HepG2 (cell line): Measurements from ENCODE around the gene PPP1R12B. TPM values are rescaled to one million over a fixed set of nuclear protein-coding genes. Genes with fewer than 3 reads are reported as not detected.

Source experiments
- ATAC-seq: fragments of 200-7000 bp; cut with Tn5 transposase; 3 replicates; pipeline ENCODE4 v1.9.1; 2020; ENCODE audit warnings: mild to moderate bottlenecking, moderate library complexity
- BruUV-seq: library from RNA; stranded (reverse); fragments of 400-500 nt; replicated peaks from 2 replicates; lab custom pipeline; 2021; lab: Mats Ljungman, UMichigan
- CTCF ChIA-PET: fragments of 300-600 bp; formaldehyde crosslinking; extraction: SDS; loops from one replicate; lab custom pipeline; 2021; ENCODE audit warnings: low total read pairs, inconsistent platforms, low intra/inter-chr PET ratio; lab: Yijun Ruan, JAX
- POLR2A ChIA-PET: fragments of 350-600 bp; sonication (Branson Sonifier 250); formaldehyde crosslinking; loops from one replicate; lab custom pipeline; 2020; ENCODE audit warnings: antibody characterized with exemption, inconsistent platforms; lab: Yijun Ruan, JAX
- DNase-seq: peaks from one replicate; pipeline ENCODE4 v3.0.0-alpha.2; 2015; ENCODE audit warnings: low spot score
- FAIRE-seq: peaks from 3 replicates; lab custom pipeline; 2011; peaks lifted over from hg19 to GRCh38; lab: Jason Lieb, UNC
- H2AFZ ChIP-seq: one replicate; pipeline ENCODE4 v1.6.1; 2011; ENCODE audit warnings: low read length, inconsistent platforms
- H3K27ac ChIP-seq: fragments of 300-600 bp; 3 replicates; pipeline ENCODE4 v1.8.0; 2011; ENCODE audit warnings: mixed run types, mild to moderate bottlenecking, mixed read lengths, low read length, inconsistent platforms; ENCODE audit not compliant: insufficient read depth; ENCODE audit errors: extremely low read length
- H3K27me3 ChIP-seq, 2 experiments: fragments of 200-600 bp in 1 of 2; 2 replicates in 1 of 2; 3 replicates in 1 of 2; pipeline versions ENCODE4 v1.6.0 to v1.8.0; 2011; ENCODE audit warnings: low read length in 2 of 2, mild to moderate bottlenecking in 2 of 2, moderate library complexity in 2 of 2, inconsistent platforms in 1 of 2; ENCODE audit not compliant: insufficient read depth in 2 of 2, control insufficient read depth in 1 of 2
- H3K36me3 ChIP-seq, 2 experiments: fragments of 200-600 bp in 1 of 2; replicated peaks in 1 of 2; 2 replicates in 1 of 2; 3 replicates in 1 of 2; pipeline versions ENCODE4 v1.5.1 to v1.8.0; 2011; ENCODE audit warnings: low read length in 2 of 2, inconsistent platforms in 1 of 2; ENCODE audit not compliant: insufficient read depth in 2 of 2, control insufficient read depth in 1 of 2
- H3K4me1 ChIP-seq: 2 replicates; pipeline ENCODE4 v1.5.1; 2012; ENCODE audit warnings: low read length, inconsistent platforms; ENCODE audit not compliant: insufficient read depth
- H3K4me2 ChIP-seq: 2 replicates; pipeline ENCODE4 v1.6.0; 2011; ENCODE audit warnings: low read depth, low read length, inconsistent platforms
- H3K4me3 ChIP-seq, 3 experiments: fragments of 200-600 bp in 1 of 3; sonication (generic), shearing (Covaris generic) in 1 of 3; replicated peaks in 1 of 3; 2 replicates each; pipeline ENCODE4 v1.5.1; 2011 to 2016; ENCODE audit warnings: low read length in 3 of 3, inconsistent platforms in 2 of 3, low read depth in 2 of 3, mild to moderate bottlenecking in 2 of 3, control low read depth in 1 of 3, mixed read lengths in 1 of 3; ENCODE audit not compliant: insufficient read depth in 1 of 3
- H3K79me2 ChIP-seq: one replicate; pipeline ENCODE4 v1.6.1; 2011; ENCODE audit warnings: low read length, inconsistent platforms; ENCODE audit not compliant: insufficient read depth
- H3K9ac ChIP-seq: 2 replicates; pipeline ENCODE4 v1.6.0; 2011; ENCODE audit warnings: mild to moderate bottlenecking, low read depth, low read length, inconsistent platforms; ENCODE audit not compliant: insufficient read depth
- H3K9me3 ChIP-seq: 2 replicates; pipeline ENCODE4 v1.5.1; 2012; ENCODE audit warnings: mild to moderate bottlenecking, low read length
- H4K20me1 ChIP-seq: 2 replicates; pipeline ENCODE4 v1.6.0; 2011; ENCODE audit warnings: inconsistent platforms, mild to moderate bottlenecking, low read length, moderate library complexity; ENCODE audit not compliant: insufficient read depth
- ESRRA ChIP-seq: sonication (generic); formaldehyde crosslinking; IDR thresholded peaks from 2 replicates; pipeline ENCODE4 v1.5.1; 2020; ENCODE audit warnings: mild to moderate bottlenecking, low read depth, missing genetic modification reagents
- IKZF4 ChIP-seq: sonication (generic); formaldehyde crosslinking; IDR thresholded peaks from 2 replicates; pipeline ENCODE4 v1.5.1; 2020; ENCODE audit warnings: borderline replicate concordance, mild to moderate bottlenecking, low read depth, missing genetic modification reagents; ENCODE audit errors: not compliant biosample characterization
- MTF1 ChIP-seq: sonication (generic); formaldehyde crosslinking; IDR thresholded peaks from 2 replicates; pipeline ENCODE4 v1.5.0; 2020; ENCODE audit warnings: missing genetic modification reagents
- ZNF224 ChIP-seq: sonication (generic); formaldehyde crosslinking; IDR thresholded peaks from 2 replicates; pipeline ENCODE4 v1.5.0; 2020; ENCODE audit warnings: mild to moderate bottlenecking, missing genetic modification reagents
- ZNF547 ChIP-seq: sonication (generic); formaldehyde crosslinking; IDR thresholded peaks from 2 replicates; pipeline ENCODE4 v1.5.1; 2020; ENCODE audit warnings: mild to moderate bottlenecking, missing genetic modification reagents
- ZNF841 ChIP-seq: sonication (generic); formaldehyde crosslinking; IDR thresholded peaks from 2 replicates; pipeline ENCODE4 v1.8.1; 2023; ENCODE audit warnings: missing genetic modification reagents, borderline replicate concordance
- WGBS: methylation state at CpG from one replicate; pipeline ENCODE4 v1.1.6; 2017; ENCODE audit warnings: low lambda C conversion rate; 5-methylcytosine and 5-hydroxymethylcytosine counted together
- in situ Hi-C: cut with HindIII; loops from 2 replicates; pipeline ENCODE4 v1.10.0; 2017; ENCODE audit warnings: low pct_unique_long_range_greater_than_20kb; ENCODE audit not compliant: extremely low pct_ligation_motif_present
- intact Hi-C: fragments of 100-400 bp; cut with micrococcal nuclease; formaldehyde crosslinking; loops from one replicate; pipeline ENCODE4 v1.10.0; 2022; ENCODE audit not compliant: unreplicated experiment
- polyA plus RNA-seq, 8 experiments: library from polyadenylated mRNA; depleted of rRNA in 3 of 8; stranded (reverse) in 7 of 8; unstranded in 1 of 8; fragments of >200 nt; fragmentation: Illumina TruSeq in 4 of 8; extraction: Trizol in 4 of 8; gene quantifications; 2 replicates each; pipeline versions ENCODE4 v1.2.1 to v1.2.3, GENCODE V29; 2011 to 2016; ENCODE audit warnings: low read depth in 4 of 8, missing spikeins in 1 of 8, mixed read lengths in 1 of 8; ENCODE audit not compliant: insufficient read depth in 1 of 8
- total RNA-seq, 5 experiments: library from RNA; depleted of rRNA; stranded (reverse); fragments of >200 nt; fragmentation: Illumina TruSeq; extraction: Trizol; gene quantifications; 2 replicates each; pipeline ENCODE4 v1.2.3, GENCODE V29; 2016; ENCODE audit warnings: low read depth in 1 of 5
- TF ChIP-seq, protein P1 (sequence below): sonication (generic); formaldehyde crosslinking; IDR thresholded peaks from 2 replicates; pipeline ENCODE4 v1.4.0; 2020; ENCODE audit warnings: missing genetic modification reagents
- TF ChIP-seq, protein P2 (sequence below): sonication (generic); formaldehyde crosslinking; IDR thresholded peaks from 2 replicates; pipeline ENCODE4 v1.4.0; 2020; ENCODE audit warnings: low read depth, missing genetic modification reagents
- TF ChIP-seq, protein P3 (sequence below): IDR thresholded peaks from 2 replicates; pipeline ENCODE4 v1.6.1; 2016; ENCODE audit warnings: missing biosample characterization, missing genetic modification reagents, low read depth
- TF ChIP-seq, protein P4 (sequence below): sonication (generic); formaldehyde crosslinking; IDR thresholded peaks from 2 replicates; pipeline ENCODE4 v1.5.0; 2020; ENCODE audit warnings: missing genetic modification reagents

Gene PPP1R12B
- total and polyA plus RNA-seq, 2 of the 13 experiments (the other 11 are each of a cell fraction or from before 2014, with no cell fraction given): 12.0 to 13.6 TPM

DNA sequence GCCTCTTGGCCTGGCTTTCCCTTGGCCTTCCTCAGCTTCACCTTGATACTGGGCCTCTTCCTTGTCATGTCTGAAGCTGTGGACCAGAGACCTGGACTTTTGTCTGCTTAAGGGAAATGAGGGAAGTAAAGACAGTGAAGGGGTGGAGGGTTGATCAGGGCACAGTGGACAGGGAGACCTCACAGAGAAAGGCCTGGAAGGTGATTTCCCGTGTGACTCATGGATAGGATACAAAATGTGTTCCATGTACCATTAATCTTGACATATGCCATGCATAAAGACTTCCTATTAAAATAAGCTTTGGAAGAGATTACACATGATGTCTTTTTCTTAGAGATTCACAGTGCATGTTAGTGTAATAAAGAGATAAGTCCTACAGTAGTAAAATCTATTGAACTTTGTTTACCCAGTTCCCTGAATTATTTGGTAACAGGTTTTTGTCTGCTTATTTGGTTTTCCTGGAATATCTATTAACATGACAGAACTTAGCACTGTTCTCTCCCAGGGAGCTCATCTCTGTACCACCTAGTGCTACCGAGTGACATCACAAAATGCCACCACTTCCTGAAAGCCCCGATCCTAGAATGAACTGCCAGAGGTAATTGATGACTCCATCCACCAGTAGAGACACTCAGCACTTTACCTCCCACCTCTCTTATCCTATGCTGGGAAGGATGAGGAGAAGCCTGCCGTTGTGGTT is 29.0 kb upstream of the PPP1R12B start:
- intact Hi-C loops (no loop called here), in situ Hi-C loops (loop anchor here (5.0 kb wide), 1 partner anchor 132 kb away; no protein-coding TSS in a partner anchor)
- Histone ChIP-seq H2AFZ (no peak overlapping the region), H3K4me1 (peaks cover 25% of the 10 kb centered on the region), H3K27me3 (peaks cover 3 to 32% of the 10 kb centered on the region in 2 experiments; a peak in 2 of 5 replicates), H3K4me2 (no peak overlapping the region; the same call in 1 of the 2 replicates), H4K20me1 (no peaks in the 10 kb centered on the region), H3K36me3 (no peaks in the 10 kb centered on the region), H3K4me3 (no peak overlapping the region), H3K27ac (no peak overlapping the region), H3K79me2 (no peaks in the 10 kb centered on the region), H3K9ac (no peak overlapping the region), H3K9me3 (no peaks in the 10 kb centered on the region)
- WGBS: 10% methylated on average over 4 of the region's 4 CpGs
- DNase-seq: no peak
- FAIRE-seq: no peak
- ATAC-seq: no peak
- ChIA-PET POLR2A (no interaction called here), CTCF (no interaction called here)
- no TSS peak for BruUV-seq
- TF ChIP-seq ESRRA (CRISPR knock-in tag) (no peak), ZNF224 (CRISPR knock-in tag) (no peak), IKZF4 (CRISPR knock-in tag) (no peak), ZNF547 (CRISPR knock-in tag) (no peak), ZNF841 (CRISPR knock-in tag) (no peak), MTF1 (CRISPR knock-in tag) (no peak)
- TF ChIP-seq, protein P1, sequence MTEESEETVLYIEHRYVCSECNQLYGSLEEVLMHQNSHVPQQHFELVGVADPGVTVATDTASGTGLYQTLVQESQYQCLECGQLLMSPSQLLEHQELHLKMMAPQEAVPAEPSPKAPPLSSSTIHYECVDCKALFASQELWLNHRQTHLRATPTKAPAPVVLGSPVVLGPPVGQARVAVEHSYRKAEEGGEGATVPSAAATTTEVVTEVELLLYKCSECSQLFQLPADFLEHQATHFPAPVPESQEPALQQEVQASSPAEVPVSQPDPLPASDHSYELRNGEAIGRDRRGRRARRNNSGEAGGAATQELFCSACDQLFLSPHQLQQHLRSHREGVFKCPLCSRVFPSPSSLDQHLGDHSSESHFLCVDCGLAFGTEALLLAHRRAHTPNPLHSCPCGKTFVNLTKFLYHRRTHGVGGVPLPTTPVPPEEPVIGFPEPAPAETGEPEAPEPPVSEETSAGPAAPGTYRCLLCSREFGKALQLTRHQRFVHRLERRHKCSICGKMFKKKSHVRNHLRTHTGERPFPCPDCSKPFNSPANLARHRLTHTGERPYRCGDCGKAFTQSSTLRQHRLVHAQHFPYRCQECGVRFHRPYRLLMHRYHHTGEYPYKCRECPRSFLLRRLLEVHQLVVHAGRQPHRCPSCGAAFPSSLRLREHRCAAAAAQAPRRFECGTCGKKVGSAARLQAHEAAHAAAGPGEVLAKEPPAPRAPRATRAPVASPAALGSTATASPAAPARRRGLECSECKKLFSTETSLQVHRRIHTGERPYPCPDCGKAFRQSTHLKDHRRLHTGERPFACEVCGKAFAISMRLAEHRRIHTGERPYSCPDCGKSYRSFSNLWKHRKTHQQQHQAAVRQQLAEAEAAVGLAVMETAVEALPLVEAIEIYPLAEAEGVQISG (CRISPR knock-in tag): no peak
- TF ChIP-seq, protein P2, sequence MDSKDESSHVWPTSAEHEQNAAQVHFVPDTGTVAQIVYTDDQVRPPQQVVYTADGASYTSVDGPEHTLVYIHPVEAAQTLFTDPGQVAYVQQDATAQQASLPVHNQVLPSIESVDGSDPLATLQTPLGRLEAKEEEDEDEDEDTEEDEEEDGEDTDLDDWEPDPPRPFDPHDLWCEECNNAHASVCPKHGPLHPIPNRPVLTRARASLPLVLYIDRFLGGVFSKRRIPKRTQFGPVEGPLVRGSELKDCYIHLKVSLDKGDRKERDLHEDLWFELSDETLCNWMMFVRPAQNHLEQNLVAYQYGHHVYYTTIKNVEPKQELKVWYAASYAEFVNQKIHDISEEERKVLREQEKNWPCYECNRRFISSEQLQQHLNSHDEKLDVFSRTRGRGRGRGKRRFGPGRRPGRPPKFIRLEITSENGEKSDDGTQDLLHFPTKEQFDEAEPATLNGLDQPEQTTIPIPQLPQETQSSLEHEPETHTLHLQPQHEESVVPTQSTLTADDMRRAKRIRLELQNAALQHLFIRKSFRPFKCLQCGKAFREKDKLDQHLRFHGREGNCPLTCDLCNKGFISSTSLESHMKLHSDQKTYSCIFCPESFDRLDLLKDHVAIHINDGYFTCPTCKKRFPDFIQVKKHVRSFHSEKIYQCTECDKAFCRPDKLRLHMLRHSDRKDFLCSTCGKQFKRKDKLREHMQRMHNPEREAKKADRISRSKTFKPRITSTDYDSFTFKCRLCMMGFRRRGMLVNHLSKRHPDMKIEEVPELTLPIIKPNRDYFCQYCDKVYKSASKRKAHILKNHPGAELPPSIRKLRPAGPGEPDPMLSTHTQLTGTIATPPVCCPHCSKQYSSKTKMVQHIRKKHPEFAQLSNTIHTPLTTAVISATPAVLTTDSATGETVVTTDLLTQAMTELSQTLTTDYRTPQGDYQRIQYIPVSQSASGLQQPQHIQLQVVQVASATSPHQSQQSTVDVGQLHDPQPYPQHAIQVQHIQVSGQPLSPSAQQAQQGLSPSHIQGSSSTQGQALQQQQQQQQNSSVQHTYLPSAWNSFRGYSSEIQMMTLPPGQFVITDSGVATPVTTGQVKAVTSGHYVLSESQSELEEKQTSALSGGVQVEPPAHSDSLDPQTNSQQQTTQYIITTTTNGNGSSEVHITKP (CRISPR knock-in tag): no peak
- TF ChIP-seq, protein P3, sequence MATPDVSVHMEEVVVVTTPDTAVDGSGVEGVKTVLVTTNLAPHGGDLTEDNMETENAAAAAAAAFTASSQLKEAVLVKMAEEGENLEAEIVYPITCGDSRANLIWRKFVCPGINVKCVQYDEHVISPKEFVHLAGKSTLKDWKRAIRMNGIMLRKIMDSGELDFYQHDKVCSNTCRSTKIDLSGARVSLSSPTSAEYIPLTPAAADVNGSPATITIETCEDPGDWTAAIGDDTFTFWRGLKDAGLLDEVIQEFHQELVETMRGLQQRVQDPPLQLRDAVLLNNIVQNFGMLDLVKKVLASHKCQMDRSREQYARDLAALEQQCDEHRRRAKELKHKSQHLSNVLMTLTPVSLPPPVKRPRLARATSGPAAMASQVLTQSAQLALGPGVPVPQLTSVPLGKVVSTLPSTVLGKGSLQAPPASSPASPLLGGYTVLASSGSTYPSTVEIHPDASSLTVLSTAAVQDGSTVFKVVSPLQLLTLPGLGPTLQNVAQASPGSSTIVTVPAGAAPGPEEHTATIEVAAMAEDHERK (CRISPR knock-in tag): no peak
- TF ChIP-seq, protein P4, sequence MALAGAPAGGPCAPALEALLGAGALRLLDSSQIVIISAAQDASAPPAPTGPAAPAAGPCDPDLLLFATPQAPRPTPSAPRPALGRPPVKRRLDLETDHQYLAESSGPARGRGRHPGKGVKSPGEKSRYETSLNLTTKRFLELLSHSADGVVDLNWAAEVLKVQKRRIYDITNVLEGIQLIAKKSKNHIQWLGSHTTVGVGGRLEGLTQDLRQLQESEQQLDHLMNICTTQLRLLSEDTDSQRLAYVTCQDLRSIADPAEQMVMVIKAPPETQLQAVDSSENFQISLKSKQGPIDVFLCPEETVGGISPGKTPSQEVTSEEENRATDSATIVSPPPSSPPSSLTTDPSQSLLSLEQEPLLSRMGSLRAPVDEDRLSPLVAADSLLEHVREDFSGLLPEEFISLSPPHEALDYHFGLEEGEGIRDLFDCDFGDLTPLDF (CRISPR knock-in tag): no peak
